HepG2 (cell line): ENCODE measurements around the gene RAE1. TPM values are rescaled to one million over a fixed set of nuclear protein-coding genes. Genes with fewer than 3 reads are reported as not detected.

ENCODE experiments used
- AHDC1 ChIP-seq: sonication (generic); formaldehyde crosslinking; IDR thresholded peaks from 2 replicates; pipeline ENCODE4 v1.5.1; 2020; ENCODE audit warnings: mild to moderate bottlenecking, missing genetic modification reagents, borderline replicate concordance
- ARNTL ChIP-seq: sonication (generic); formaldehyde crosslinking; IDR thresholded peaks from 2 replicates; pipeline ENCODE4 v1.4.0; 2020; ENCODE audit warnings: mild to moderate bottlenecking, missing genetic modification reagents
- CENPX ChIP-seq: sonication (generic); formaldehyde crosslinking; IDR thresholded peaks from 2 replicates; pipeline ENCODE4 v1.9.0; 2021; ENCODE audit warnings: mild to moderate bottlenecking, missing genetic modification reagents, moderate library complexity
- CREBL2 ChIP-seq: sonication (generic); formaldehyde crosslinking; IDR thresholded peaks from 2 replicates; pipeline ENCODE4 v1.8.1; 2023; ENCODE audit warnings: missing genetic modification reagents, mild to moderate bottlenecking, borderline replicate concordance
- ERF ChIP-seq: IDR thresholded peaks from 2 replicates; pipeline ENCODE4 v1.6.1; 2018; ENCODE audit warnings: missing biosample characterization, missing genetic modification reagents
- FOXA3 ChIP-seq: IDR thresholded peaks from 2 replicates; pipeline ENCODE4 v1.6.1; 2016; ENCODE audit warnings: missing genetic modification reagents, missing compliant biosample characterization
- IKZF4 ChIP-seq: sonication (generic); formaldehyde crosslinking; IDR thresholded peaks from 2 replicates; pipeline ENCODE4 v1.5.1; 2020; ENCODE audit warnings: borderline replicate concordance, mild to moderate bottlenecking, low read depth, missing genetic modification reagents; ENCODE audit errors: not compliant biosample characterization
- KAT7 ChIP-seq: IDR thresholded peaks from 2 replicates; pipeline ENCODE4 v1.6.1; 2018; ENCODE audit warnings: borderline replicate concordance, missing compliant biosample characterization
- NR2C2 ChIP-seq: sonication (generic); formaldehyde crosslinking; IDR thresholded peaks from 2 replicates; pipeline ENCODE4 v1.4.0; 2020; ENCODE audit warnings: missing genetic modification reagents, mild to moderate bottlenecking, moderate library complexity, borderline replicate concordance
- PAWR ChIP-seq: sonication (generic); formaldehyde crosslinking; IDR thresholded peaks from 2 replicates; pipeline ENCODE4 v1.4.0; 2020; ENCODE audit warnings: missing genetic modification reagents, mild to moderate bottlenecking, borderline replicate concordance
- RARG ChIP-seq: sonication (generic); formaldehyde crosslinking; IDR thresholded peaks from 2 replicates; pipeline ENCODE4 v1.4.0; 2020; ENCODE audit warnings: low read depth, mild to moderate bottlenecking, missing genetic modification reagents
- RXRB ChIP-seq: IDR thresholded peaks from 2 replicates; pipeline ENCODE4 v1.6.1; 2016; ENCODE audit warnings: borderline replicate concordance, missing genetic modification reagents, missing compliant biosample characterization
- SIX4 ChIP-seq: sonication (generic); formaldehyde crosslinking; IDR thresholded peaks from 2 replicates; pipeline ENCODE4 v1.4.0; 2020; ENCODE audit warnings: missing genetic modification reagents
- TARDBP ChIP-seq: sonication (generic); formaldehyde crosslinking; IDR thresholded peaks from 2 replicates; pipeline ENCODE4 v1.8.0; 2022; ENCODE audit warnings: mild to moderate bottlenecking, missing genetic modification reagents
- TFE3 ChIP-seq: IDR thresholded peaks from 2 replicates; pipeline ENCODE4 v1.6.1; 2016
- ZFP1 ChIP-seq: IDR thresholded peaks from 2 replicates; pipeline ENCODE4 v1.6.1; 2016
- ZFX ChIP-seq: sonication (generic); formaldehyde crosslinking; IDR thresholded peaks from 2 replicates; pipeline ENCODE4 v1.4.0; 2020; ENCODE audit warnings: mild to moderate bottlenecking, low read depth, missing genetic modification reagents, moderate library complexity
- ZNF232 ChIP-seq: sonication (generic); formaldehyde crosslinking; IDR thresholded peaks from 2 replicates; pipeline ENCODE4 v1.4.0; 2020; ENCODE audit warnings: missing genetic modification reagents, borderline replicate concordance
- ZNF317 ChIP-seq: sonication (generic); formaldehyde crosslinking; IDR thresholded peaks from 2 replicates; pipeline ENCODE4 v1.5.0; 2020; ENCODE audit warnings: mild to moderate bottlenecking, missing genetic modification reagents
- ZNF83 ChIP-seq: sonication (generic); formaldehyde crosslinking; IDR thresholded peaks from 2 replicates; pipeline ENCODE4 v1.4.0; 2020; ENCODE audit warnings: missing genetic modification reagents, mild to moderate bottlenecking, borderline replicate concordance
- polyA plus RNA-seq, 8 experiments: library from polyadenylated mRNA; depleted of rRNA in 3 of 8; stranded (reverse) in 7 of 8; unstranded in 1 of 8; fragments of >200 nt; fragmentation: Illumina TruSeq in 4 of 8; extraction: Trizol in 4 of 8; gene quantifications; 2 replicates each; pipeline versions ENCODE4 v1.2.1 to v1.2.3, GENCODE V29; 2011 to 2016; ENCODE audit warnings: low read depth in 4 of 8, missing spikeins in 1 of 8, mixed read lengths in 1 of 8; ENCODE audit not compliant: insufficient read depth in 1 of 8
- total RNA-seq, 5 experiments: library from RNA; depleted of rRNA; stranded (reverse); fragments of >200 nt; fragmentation: Illumina TruSeq; extraction: Trizol; gene quantifications; 2 replicates each; pipeline ENCODE4 v1.2.3, GENCODE V29; 2016; ENCODE audit warnings: low read depth in 1 of 5

The RAE1 gene
- total and polyA plus RNA-seq, 2 of the 13 experiments (the other 11 are each of a cell fraction or from before 2014, with no cell fraction given), result 36.1 to 72.9 TPM

GRCh38 chr20:57351042-57351783 lies at the start of gene RAE1 (continued):
- TF ChIP-seq AHDC1 (CRISPR knock-in tag) (peak; percentile 64), ERF (CRISPR knock-in tag) (peak; percentile 88; the same call in 1 of the 2 replicates), NR2C2 (peak; percentile 84), ARNTL (CRISPR knock-in tag) (peak; percentile 43; the same call in 1 of the 2 replicates), ZFX (CRISPR knock-in tag) (peak; percentile 99), IKZF4 (peak; percentile 92), CREBL2 (CRISPR knock-in tag) (peak; percentile 60; the same call in 1 of the 2 replicates), TARDBP (CRISPR knock-in tag) (peak; percentile 88), ZNF317 (CRISPR knock-in tag) (no peak; the same call in none of the 2 replicates), KAT7 (CRISPR knock-in tag) (peak; percentile 77), RARG (CRISPR knock-in tag) (peak; percentile 77; the same call in 1 of the 2 replicates), ZNF232 (peak; percentile 77), FOXA3 (CRISPR knock-in tag) (no peak), RXRB (CRISPR knock-in tag) (no peak), SIX4 (CRISPR knock-in tag) (0 out of 2 replicates have a peak, but pooled peaks have one; percentile 7), CENPX (CRISPR knock-in tag) (no peak), TFE3 (peak; percentile 49), PAWR (peak; percentile 94; the same call in 1 of the 2 replicates), ZFP1 (CRISPR knock-in tag) (peak; percentile 17; the same call in 1 of the 2 replicates), ZNF83 (CRISPR knock-in tag) (0 out of 2 replicates have a peak, but pooled peaks have one; percentile 48)
